ENCODE results near the gene SEH1L.

DNA sequence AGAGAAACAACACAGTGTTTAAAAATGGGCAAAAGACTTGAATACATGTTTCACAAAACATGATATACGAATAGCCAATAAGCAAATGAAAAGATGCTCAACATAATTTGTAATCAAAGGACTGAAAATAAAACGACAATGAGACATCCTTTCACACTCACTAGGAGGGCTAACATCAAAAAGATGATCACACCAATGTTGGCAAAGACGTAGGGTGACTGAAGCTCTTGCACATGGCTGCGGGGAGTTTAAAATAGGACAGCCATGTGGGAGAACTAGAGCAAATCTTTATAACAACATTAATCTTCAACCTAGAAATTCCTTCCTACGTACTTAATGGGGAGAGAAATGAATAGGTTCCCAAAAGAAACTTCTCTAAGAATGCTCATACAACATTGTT, 19.2 kb upstream of the SEH1L start:
- TF ChIP-seq, protein P1, sequence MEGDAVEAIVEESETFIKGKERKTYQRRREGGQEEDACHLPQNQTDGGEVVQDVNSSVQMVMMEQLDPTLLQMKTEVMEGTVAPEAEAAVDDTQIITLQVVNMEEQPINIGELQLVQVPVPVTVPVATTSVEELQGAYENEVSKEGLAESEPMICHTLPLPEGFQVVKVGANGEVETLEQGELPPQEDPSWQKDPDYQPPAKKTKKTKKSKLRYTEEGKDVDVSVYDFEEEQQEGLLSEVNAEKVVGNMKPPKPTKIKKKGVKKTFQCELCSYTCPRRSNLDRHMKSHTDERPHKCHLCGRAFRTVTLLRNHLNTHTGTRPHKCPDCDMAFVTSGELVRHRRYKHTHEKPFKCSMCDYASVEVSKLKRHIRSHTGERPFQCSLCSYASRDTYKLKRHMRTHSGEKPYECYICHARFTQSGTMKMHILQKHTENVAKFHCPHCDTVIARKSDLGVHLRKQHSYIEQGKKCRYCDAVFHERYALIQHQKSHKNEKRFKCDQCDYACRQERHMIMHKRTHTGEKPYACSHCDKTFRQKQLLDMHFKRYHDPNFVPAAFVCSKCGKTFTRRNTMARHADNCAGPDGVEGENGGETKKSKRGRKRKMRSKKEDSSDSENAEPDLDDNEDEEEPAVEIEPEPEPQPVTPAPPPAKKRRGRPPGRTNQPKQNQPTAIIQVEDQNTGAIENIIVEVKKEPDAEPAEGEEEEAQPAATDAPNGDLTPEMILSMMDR (IDR thresholded peaks at IDR 0.05): no peak
- TF ChIP-seq POLR2A (IDR thresholded peaks at IDR 0.05): no peak
- TF ChIP-seq EP300 (IDR thresholded peaks at IDR 0.05): no peak
- TF ChIP-seq POLR2AphosphoS5 (IDR thresholded peaks at IDR 0.05): no peak

Measured in upper lobe of left lung (tissue), 4 donors.